SKM-1 treated with dmso at 0.1 percent for 144 hours (cell line): ENCODE results near the gene ZNF587B.
"Not testable (repeated sequence)": the region's sequence is repeated elsewhere in the genome, so short reads cannot be mapped to it uniquely, and the experiment has no call there.

Source experiments
- DNase-seq: peaks from one replicate; lab custom pipeline; 2025; ENCODE audit not compliant: unreplicated experiment; lab: John Stamatoyannopoulos, UW

Gene ZNF587B

DNA sequence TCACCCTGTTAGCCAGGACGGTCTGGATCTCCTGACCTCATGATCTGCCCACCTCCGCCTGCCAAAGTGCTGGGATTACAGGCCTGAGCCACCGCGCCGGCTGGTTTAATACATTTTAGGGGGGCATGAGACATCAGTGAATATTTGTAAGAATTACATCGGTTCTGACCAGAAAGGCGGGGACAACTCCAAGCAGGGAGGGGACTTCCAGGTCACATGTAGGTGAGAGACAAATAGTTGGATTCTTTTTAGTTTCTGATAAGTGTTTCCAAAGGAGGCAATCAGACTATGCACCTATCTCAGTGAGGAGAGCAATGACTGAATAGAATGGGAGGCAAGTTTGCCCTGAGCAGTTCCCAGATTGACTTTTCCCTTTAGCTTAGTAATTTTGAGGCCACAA, 11.7 kb upstream of the ZNF587B start:
- DNase-seq: no peak

DNA sequence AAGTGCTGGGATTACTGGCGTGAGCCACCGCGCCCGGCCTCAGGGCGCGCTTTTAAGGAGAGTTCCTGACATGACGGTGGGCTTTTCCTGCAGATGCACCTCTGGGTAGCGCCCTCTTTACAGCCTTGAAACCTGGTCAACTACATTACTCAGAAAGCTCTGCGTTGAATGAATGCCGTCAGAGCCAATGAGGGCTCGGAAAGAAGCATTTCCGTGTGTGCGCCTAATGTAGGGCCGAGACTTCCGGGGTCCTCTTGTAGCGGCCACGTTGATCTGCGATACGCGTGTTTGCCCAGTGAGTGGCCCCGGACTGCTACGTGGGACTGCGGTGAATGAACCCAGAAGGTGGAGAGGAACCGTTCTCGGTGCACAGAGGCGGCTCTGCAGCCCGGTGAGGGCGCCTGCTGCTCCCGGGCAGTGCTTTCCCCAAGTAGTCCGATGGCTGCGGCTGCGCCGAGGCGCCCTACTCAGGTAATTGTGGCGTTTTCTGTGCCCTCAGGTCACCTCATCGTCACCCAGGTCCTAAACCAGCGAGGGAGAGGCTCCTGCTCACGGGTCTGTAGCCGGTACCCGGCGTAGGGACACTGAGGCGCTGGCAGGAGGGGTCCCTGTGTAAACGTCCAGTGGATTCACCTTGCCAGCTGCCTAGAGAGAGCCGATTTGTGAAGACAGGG, 10.5 kb upstream of the ZNF587B start:
- DNase-seq: peak; percentile 57

GRCh38 chr19:57820599-57820998, 9.5 kb upstream of the ZNF587B start:
- DNase-seq: no peak

DNA sequence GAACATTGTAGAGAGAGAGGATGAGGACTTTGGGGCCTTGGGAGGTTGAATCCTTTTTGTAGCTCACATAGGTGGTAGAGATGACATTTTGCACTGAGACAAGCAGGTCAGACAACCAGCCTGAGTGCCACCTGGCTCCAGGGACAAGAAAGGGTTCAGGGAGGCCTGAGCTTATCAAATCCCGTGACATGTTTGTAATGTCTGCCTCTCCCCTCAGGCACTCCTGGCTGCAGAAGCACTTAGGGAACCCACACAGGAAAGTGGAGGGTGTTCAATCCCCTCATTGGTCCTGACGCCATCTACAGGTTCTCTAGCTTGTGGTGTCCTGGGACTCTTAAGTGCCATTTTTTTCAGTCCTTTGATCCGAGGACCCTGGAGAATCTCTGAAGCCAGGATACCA, 9.0 kb upstream of the ZNF587B start:
- DNase-seq: not testable (repeated sequence)

DNA sequence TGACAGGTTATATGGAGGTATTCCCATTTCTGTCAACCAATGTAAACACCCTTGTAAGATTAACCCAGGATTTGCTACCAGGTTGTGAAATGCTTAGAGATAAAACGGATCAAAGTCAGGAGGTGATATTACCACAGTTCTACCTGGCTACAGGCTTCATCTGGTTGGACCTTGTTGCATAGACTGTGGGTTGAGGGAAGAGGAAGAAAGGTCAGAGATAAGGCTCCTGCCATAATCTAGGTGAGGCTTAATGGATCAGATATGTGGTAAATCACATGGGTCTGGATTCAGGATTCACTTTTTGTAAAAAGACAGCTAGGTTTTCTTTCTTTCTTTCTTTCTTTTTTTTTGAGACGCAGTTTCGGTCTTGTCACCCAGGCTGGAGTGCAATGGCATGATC, 8.6 kb upstream of the ZNF587B start:
- DNase-seq: not testable (repeated sequence)

DNA sequence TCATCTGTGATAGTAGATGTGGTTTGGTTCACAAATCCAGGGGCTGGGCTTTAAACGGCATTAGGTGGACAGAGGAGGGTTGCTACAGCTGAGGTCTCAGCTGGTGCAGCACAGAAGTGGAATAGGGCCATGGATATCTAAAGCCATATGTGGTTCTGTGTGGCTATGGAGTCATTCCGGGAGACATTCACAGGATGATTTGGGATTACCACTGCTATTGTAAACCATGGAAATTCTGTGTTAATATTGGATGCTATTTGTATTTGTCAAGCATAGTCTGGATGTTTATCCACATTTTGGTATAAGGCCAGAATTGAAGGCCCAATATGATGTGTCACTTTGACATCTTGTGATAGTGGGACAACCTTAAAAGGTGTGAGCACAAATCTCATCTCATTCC, 6.9 kb upstream of the ZNF587B start:
- DNase-seq: not testable (repeated sequence)

DNA sequence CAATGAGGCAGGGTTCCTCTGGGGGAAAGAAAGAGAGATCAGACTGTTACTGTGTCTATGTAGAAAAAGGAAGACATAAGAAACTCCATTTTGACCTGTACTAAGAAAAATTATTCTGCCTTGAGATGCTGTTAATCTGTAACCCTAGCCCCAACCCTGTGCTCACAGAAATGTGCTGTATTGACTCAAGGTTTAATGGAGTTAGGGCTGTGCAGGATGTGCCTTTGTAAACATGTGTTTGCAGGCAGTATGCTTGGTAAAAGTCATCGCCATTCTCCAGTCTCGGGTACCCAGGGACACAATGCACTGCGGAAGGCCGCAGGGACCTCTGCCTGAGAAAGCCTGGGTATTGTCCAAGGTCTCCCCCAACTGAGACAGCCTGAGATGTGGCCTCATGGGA, 6.5 kb upstream of the ZNF587B start:
- DNase-seq: not testable (repeated sequence)

- no peak for DNase-seq
Measured at GRCh38 chr19:57825511-57825910, 4.6 kb upstream of the ZNF587B start.

DNA sequence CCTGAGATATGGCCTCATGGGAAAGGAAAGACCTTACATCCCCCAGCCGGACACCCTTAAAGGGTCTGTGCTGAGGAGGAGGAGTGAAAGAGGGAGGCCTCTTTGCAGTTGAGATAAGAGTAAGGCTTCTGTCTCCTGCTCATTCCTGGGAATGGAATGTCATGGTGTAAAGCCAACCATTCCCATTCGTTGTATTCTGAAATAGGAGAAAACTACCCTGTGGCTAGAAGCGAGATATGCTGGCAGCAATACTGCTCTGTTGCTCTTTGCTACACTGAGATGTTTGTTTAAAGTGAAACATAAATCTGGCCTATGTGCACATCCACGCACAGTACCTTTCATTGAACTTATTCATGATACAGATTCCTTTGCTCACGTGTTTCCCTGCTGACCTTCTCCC, 783 bp upstream of the ZNF587B start:
- no peak for DNase-seq

DNA sequence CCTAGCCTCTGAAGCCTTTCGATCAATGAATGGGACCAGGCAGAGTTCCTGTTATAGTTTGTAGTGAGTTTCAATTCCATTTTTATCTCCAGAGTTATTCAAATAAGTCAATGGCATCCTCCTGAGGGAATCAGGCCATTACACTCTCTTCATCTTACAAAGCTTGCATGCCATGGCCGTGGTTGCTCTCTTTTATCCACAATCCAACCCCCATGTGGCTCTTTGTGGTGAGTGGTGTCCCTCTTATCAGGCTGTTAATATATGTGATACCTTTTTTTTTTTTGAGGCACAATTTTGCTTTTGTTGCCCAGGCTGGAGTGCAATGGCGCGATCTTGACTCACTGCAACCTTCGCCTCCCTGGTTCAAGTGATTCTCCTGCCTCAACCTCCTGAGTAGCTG, 6.9 kb downstream of the ZNF587B start:
- not testable (repeated sequence) for DNase-seq

DNA sequence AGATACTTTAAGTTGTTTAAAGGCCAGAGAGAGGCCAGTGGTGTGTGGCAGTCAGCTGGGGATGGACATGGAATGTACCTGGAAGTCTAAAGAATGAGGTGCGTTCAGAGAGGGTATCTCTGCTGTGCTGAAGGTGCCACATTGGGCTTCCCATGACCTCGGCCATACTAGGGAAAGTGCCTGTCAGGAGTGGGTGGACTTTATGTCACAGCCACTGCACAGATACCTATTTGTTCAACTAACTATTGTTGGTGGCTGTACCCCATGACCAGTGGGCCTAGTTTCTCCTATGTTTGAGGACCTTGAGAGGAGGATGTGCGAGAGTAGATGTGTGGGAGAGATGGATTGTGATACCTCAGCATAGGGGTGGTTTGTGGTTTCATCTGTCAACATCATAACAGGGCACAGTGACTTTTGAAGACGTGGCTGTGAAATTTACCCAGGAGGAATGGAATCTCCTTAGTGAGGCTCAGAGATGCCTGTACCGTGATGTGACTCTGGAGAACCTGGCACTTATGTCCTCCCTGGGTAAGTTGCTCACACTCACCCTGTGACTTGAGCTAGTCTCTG, 8.6 kb downstream of the ZNF587B start:
- not testable (repeated sequence) for DNase-seq

GRCh38 chr19:57841122-57841763, 11.1 kb downstream of the ZNF587B start:
- DNase-seq: no peak

DNA sequence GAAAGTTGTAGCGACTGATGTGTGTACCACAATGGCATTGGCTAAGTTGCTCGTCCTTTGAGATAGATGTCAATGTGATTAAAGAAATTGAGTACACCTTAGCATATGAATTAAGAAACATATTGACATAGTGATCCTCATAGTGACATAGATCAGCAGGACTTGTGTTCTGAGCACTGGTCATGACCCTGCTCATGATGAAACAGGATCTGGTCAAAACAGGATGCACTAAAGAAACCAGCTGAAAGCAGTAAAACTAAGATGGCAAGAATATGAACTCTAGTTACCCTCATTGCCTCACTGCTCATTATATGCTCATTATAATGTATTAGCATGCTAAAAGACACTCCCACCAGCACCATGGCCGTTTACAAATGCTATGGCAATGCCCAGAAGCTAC, 17.1 kb downstream of the ZNF587B start:
- DNase-seq: not testable (repeated sequence)

- not testable (repeated sequence) for DNase-seq
Measured at GRCh38 chr19:57849162-57849665, 19.1 kb downstream of the ZNF587B start.

DNA sequence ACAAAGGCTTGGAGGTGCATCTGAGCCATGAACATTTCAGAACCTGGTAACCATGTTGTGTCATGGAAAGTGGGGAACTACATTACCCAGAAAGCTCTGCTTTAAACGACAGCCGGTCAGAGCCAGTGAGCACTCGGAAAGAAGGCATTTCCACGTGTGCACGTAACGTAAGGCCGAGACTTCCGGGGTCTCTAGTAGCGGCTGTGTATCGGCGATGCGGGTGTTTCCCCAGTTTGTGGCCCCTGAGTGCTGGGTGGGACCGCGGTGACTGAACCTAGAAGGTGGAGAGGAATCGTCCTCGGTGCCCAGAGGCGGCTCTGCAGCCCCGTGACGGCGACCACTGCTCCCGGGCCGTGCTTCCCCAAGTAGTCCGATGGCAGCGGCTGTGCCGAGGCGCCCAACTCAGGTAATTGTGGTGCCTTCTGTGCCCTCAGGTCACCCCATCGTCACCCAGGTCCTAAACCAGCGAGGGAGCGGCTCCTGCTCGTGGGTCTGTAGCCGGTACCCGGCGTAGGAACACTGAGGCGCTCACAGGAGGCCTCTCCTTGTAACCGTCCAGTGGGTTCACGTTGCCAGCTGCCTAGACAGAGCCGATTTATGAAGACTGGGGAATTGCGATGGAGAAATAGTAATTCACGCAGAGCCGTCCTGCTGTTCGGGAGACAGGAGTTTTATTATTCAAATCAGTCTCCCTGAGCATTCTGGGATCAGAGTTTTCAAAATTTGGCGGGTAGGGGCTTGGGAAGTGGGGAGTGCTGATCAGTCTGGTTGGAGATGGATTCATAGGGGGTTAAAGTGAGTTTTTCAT, 19.8 kb downstream of the ZNF587B start, which contains the start of gene ZNF587:
ZNF587 (plus strand) TSS at position 194 of the 808 bp plus-strand sequence; CDS start at position 374, 180 bp downstream.
- peak; percentile 46 for DNase-seq

GRCh38 chr19:57850553-57851017, 20.5 kb downstream of the ZNF587B start:
- no peak for DNase-seq

DNA sequence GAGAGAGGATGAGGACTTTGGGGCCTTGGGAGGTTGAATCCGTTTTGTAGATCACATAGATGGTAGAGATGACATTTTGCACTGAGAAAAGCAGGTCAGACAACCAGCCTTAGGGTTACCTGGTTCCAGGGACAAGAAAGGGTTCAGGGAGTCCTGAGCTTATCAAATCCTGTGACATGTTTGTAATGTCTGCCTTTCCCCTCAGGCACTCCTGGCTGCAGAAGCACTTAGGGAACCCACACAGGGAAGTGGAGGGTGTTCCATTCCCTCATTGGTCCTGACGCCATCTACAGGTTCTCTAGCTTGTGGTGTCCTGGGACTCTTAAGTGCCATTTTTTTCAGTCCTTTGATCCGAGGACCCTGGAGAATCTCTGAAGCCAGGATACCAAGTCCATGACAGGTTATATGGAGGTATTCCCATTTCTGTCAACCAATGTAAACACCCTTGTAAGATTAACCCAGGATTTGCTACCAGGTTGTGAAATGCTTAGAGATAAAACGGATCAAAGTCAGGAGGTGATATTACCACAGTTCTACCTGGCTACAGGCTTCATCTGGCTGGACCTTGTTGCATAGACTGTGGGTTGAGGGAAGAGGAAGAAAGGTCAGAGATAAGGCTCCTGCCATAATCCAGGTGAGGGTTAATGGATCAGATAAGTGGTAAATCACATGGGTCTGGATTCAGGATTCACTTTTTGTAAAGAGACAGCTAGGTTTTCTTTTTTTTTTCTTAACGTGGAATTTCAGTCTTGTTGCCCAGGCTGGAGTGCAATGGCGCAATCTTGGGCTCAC, 21.9 kb downstream of the ZNF587B start:
- not testable (repeated sequence) for DNase-seq

- DNase-seq: not testable (repeated sequence)
Measured at GRCh38 chr19:57854117-57854516, 24.0 kb downstream of the ZNF587B start.

DNA sequence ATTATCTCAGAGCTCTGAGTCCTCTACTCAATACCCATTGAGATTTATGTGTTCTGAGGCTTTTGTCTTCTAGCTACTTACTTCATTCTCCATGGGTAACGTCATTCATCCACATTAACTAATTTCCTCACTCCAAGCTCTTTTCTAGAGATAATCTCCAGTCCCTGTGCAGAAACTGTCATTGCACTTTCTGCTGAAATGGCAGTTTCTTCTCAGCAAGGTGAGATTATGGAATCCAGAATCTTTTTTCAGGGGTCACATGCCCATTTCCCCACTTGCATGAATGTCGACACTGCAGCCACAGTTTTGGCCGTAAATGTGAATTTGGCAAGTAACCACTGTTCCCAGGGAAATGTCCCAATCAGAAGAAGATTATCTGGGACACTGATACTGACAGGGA, 32.3 kb downstream of the ZNF587B start:
- DNase-seq: not testable (repeated sequence)

- DNase-seq: no peak
Measured at GRCh38 chr19:57867868-57868492, 37.9 kb downstream of the ZNF587B start.
